PC-3 (cell line): Measurements from ENCODE around the gene PIGN. TPM values are rescaled to one million over a fixed set of nuclear protein-coding genes. Genes with fewer than 3 reads are reported as not detected.
A peak's percentile ranks its signal among the peaks of the same experiment; 100 is the strongest.

Experiments
- ATAC-seq: fragments of 200-7000 bp; cut with Tn5 transposase; 2 replicates; pipeline ENCODE4 v1.9.1; 2020; ENCODE audit warnings: mild to moderate bottlenecking, moderate library complexity
- Bru-seq: library from RNA; stranded (reverse); fragments of 400-500 nt; gene quantifications from one replicate; lab custom pipeline; 2021; lab: Mats Ljungman, UMichigan
- BruChase-seq, 2 experiments: library from RNA; stranded (reverse); fragments of 400-500 nt; gene quantifications; one replicate each; lab custom pipeline; 2021; lab: Mats Ljungman, UMichigan
- BruUV-seq: library from RNA; stranded (reverse); fragments of 400-500 nt; replicated peaks from 2 replicates; lab custom pipeline; 2021; lab: Mats Ljungman, UMichigan
- CTCF ChIA-PET: fragments of 300-600 bp; sonication (Branson Sonifier 250); formaldehyde crosslinking; loops from one replicate; lab custom pipeline; 2022; ENCODE audit warnings: antibody characterized with exemption; lab: Charles Lee
- POLR2A ChIA-PET: fragments of 300-600 bp; sonication (Branson Sonifier 250); formaldehyde crosslinking; loops from one replicate; lab custom pipeline; 2022; ENCODE audit warnings: antibody characterized with exemption; ENCODE audit not compliant: unreplicated experiment; lab: Charles Lee
- DNase-seq: peaks from one replicate; pipeline ENCODE4 v3.0.0-alpha.2; 2015
- H2AFZ ChIP-seq: fragments of 300-600 bp; sonication (generic); 2 replicates; pipeline ENCODE4 v1.6.0; 2016; ENCODE audit warnings: antibody characterized with exemption, low read length
- H3F3A ChIP-seq: fragments of 300-600 bp; sonication (generic); one replicate; pipeline ENCODE4 v1.6.0; 2017; ENCODE audit warnings: antibody characterized with exemption, low read length, control low read depth, mild to moderate bottlenecking; ENCODE audit not compliant: unreplicated experiment
- H3K27ac ChIP-seq: fragments of 300-600 bp; sonication (generic); 2 replicates; pipeline ENCODE4 v1.5.1; 2016; ENCODE audit warnings: mild to moderate bottlenecking, low read length
- H3K27me3 ChIP-seq: fragments of 300-600 bp; sonication (generic); 2 replicates; pipeline ENCODE4 v1.6.1; 2016; ENCODE audit warnings: low read length, mixed read lengths
- H3K36me3 ChIP-seq: fragments of 300-600 bp; sonication (generic); 2 replicates; pipeline ENCODE4 v1.6.1; 2016; ENCODE audit warnings: low read depth, mixed run types, low read length, mixed read lengths
- H3K4me1 ChIP-seq: fragments of 300-600 bp; sonication (generic); 2 replicates; pipeline ENCODE4 v1.5.1; 2016; ENCODE audit warnings: low read length; ENCODE audit not compliant: insufficient read depth
- H3K4me2 ChIP-seq: fragments of 300-600 bp; sonication (generic); 2 replicates; pipeline ENCODE4 v1.6.0; 2016; ENCODE audit warnings: low read length
- H3K4me3 ChIP-seq: fragments of 300-600 bp; sonication (generic); 2 replicates; pipeline ENCODE4 v1.5.1; 2016; ENCODE audit warnings: mild to moderate bottlenecking, low read length, mixed read lengths
- H3K79me2 ChIP-seq: fragments of 300-600 bp; sonication (generic); 2 replicates; pipeline ENCODE4 v1.6.1; 2017; ENCODE audit warnings: low read length, mixed read lengths
- H3K9ac ChIP-seq: fragments of 300-600 bp; sonication (generic); 2 replicates; pipeline ENCODE4 v1.6.0; 2016; ENCODE audit warnings: mild to moderate bottlenecking, low read length
- H3K9me2 ChIP-seq: fragments of 300-600 bp; sonication (generic); replicated peaks from 2 replicates; pipeline ENCODE4 v1.6.1; 2016; ENCODE audit warnings: mixed run types, low read length, mixed read lengths
- H3K9me3 ChIP-seq: fragments of 300-600 bp; sonication (generic); 2 replicates; pipeline ENCODE4 v1.6.1; 2016; ENCODE audit warnings: low read length, mixed read lengths
- H4K20me1 ChIP-seq: fragments of 300-600 bp; sonication (generic); 2 replicates; pipeline ENCODE4 v1.6.1; 2016; ENCODE audit warnings: low read length, mixed read lengths
- EZH2 ChIP-seq: fragments of 300-600 bp; sonication (generic); IDR thresholded peaks from one replicate; pipeline ENCODE4 v1.6.1; 2017; ENCODE audit warnings: antibody characterized with exemption, mild to moderate bottlenecking, low read length; ENCODE audit not compliant: unreplicated experiment
- EZH2phosphoT487 ChIP-seq: fragments of 300-600 bp; sonication (generic); IDR thresholded peaks from 2 replicates; pipeline ENCODE4 v1.6.1; 2018; ENCODE audit warnings: mild to moderate bottlenecking, antibody characterized with exemption, low read length, borderline replicate concordance
- intact Hi-C: fragments of 100-400 bp; cut with micrococcal nuclease; formaldehyde crosslinking; loops from 2 replicates; pipeline ENCODE4 v1.9.0; 2023
- long read RNA-seq: library from polyadenylated mRNA; unstranded; transcript quantifications from one replicate; pipeline ENCODE4 v2.0.0, GENCODE V29; 2021; ENCODE audit not compliant: unreplicated experiment
- total RNA-seq: library from RNA; depleted of rRNA; stranded (reverse); fragments of >200 nt; gene quantifications from 2 replicates; pipeline ENCODE4 v1.2.3, GENCODE V29; 2014; rRNA removed
- TF ChIP-seq, protein P1 (sequence below): fragments of 300-600 bp; sonication (generic); conservative IDR thresholded peaks from 2 replicates; pipeline ENCODE4 v1.5.1; 2017; ENCODE audit warnings: antibody characterized with exemption, low read depth, mild to moderate bottlenecking, low read length

PIGN gene, protein sequence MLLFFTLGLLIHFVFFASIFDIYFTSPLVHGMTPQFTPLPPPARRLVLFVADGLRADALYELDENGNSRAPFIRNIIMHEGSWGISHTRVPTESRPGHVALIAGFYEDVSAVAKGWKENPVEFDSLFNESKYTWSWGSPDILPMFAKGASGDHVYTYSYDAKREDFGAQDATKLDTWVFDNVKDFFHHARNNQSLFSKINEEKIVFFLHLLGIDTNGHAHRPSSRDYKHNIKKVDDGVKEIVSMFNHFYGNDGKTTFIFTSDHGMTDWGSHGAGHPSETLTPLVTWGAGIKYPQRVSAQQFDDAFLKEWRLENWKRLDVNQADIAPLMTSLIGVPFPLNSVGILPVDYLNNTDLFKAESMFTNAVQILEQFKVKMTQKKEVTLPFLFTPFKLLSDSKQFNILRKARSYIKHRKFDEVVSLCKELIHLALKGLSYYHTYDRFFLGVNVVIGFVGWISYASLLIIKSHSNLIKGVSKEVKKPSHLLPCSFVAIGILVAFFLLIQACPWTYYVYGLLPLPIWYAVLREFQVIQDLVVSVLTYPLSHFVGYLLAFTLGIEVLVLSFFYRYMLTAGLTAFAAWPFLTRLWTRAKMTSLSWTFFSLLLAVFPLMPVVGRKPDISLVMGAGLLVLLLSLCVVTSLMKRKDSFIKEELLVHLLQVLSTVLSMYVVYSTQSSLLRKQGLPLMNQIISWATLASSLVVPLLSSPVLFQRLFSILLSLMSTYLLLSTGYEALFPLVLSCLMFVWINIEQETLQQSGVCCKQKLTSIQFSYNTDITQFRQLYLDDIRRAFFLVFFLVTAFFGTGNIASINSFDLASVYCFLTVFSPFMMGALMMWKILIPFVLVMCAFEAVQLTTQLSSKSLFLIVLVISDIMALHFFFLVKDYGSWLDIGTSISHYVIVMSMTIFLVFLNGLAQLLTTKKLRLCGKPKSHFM
- total RNA-seq (20.3 and 22.7 TPM in 2 replicates), Bru-seq, nascent RNA (percentile 66 among the genes with signal in this experiment), BruChase-seq, experiment 1, labeled RNA remaining after a 6-hour chase (percentile 58 among the genes with signal in this experiment), BruChase-seq, experiment 2, labeled RNA remaining after a 2-hour chase (percentile 75 among the genes with signal in this experiment)
- long read RNA-seq, full-length matches to known transcripts, result 59 of 79 reads
- long read RNA-seq, partial matches to known transcripts, result 4 of 79 reads
- long read RNA-seq, other reads (novel, unspliced or antisense), result 16 of 79 reads

DNA sequence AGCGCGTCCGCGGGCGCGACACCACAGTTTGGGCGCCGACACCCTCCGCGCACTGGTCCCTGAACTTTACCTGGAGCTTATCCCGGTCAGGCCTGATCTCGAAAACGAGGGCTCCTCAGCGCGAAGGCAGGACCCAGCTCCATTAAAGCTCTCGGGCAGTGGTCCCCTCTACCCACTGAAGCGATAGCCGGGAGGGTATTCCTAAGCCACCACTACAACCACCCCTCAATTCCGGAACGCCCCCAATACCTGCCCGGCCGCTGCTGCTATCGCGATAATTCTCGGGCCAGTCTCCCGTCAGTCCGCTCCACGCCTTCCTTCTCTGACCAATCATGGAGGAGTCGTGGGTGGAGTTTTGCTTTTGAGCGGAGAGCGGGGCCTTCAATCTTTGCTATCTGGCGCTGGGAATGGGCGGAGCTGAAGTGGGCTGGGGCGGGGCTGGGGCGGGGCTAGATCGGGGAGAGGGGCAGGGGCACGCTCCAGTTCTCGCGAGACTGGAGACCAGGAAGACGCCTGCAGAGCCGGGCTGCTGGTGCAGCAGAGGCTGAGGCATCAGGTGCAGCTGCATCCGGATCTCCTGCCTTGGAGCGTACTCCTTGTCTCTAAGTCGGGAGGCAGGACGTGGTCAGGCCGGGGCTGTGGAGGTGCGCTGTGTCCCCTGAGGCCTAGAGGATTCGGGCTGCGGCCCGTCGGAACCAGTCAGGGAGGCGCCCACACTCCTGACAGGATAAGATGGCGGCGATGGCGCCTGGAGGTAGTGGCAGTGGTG lies at the start of gene PIGN, which contains the start of gene RELCH:
PIGN (minus strand) TSS at position 283 of the 769 bp plus-strand sequence. CDS start 25,703 bp downstream, outside the sequence.
RELCH (plus strand) TSS at position 482 of the 769 bp plus-strand sequence; CDS start at position 733, 251 bp downstream.
- Histone ChIP-seq H3K27me3 (no peaks in the 10 kb centered on the region), H4K20me1 (peaks cover 27% of the 10 kb centered on the region), H3K4me2 (peak within 1 kb of the TSS; percentile 97), H3K36me3 (no peaks in the 10 kb centered on the region), H3K27ac (peak within 1 kb of the TSS; percentile 47), H3K4me3 (peak within 1 kb of the TSS; percentile 99), H3K9ac (peak within 1 kb of the TSS; percentile 88), H3K9me2 (no peaks in the 10 kb centered on the region), H3K4me1 (peaks cover 34% of the 10 kb centered on the region), H3K9me3 (no peaks in the 10 kb centered on the region), H3K79me2 (peaks cover 74% of the 10 kb centered on the region), H3F3A (no peaks in the 10 kb centered on the region), H2AFZ (peak within 1 kb of the TSS; percentile 99)
- TF ChIP-seq EZH2 (no peak), EZH2phosphoT487 (no peak)
- TF ChIP-seq, protein P1, sequence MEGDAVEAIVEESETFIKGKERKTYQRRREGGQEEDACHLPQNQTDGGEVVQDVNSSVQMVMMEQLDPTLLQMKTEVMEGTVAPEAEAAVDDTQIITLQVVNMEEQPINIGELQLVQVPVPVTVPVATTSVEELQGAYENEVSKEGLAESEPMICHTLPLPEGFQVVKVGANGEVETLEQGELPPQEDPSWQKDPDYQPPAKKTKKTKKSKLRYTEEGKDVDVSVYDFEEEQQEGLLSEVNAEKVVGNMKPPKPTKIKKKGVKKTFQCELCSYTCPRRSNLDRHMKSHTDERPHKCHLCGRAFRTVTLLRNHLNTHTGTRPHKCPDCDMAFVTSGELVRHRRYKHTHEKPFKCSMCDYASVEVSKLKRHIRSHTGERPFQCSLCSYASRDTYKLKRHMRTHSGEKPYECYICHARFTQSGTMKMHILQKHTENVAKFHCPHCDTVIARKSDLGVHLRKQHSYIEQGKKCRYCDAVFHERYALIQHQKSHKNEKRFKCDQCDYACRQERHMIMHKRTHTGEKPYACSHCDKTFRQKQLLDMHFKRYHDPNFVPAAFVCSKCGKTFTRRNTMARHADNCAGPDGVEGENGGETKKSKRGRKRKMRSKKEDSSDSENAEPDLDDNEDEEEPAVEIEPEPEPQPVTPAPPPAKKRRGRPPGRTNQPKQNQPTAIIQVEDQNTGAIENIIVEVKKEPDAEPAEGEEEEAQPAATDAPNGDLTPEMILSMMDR, result no peak
- ChIA-PET CTCF (interaction anchor here (0.6 to 0.8 kb wide), 2 partner anchors 25 to 63 kb away, joined by 3 to 6 read pairs; no protein-coding TSS in a partner anchor), POLR2A (interaction anchor here (0.5 to 0.8 kb wide), 5 partner anchors 11 to 1184 kb away, joined by 3 to 6 read pairs (median 4); no protein-coding TSS in a partner anchor)
- ATAC-seq (peak; percentile 84), DNase-seq (peak; percentile 98)
- BruUV-seq, result no TSS peak
- intact Hi-C loops, result loop anchor here (1.0 to 10.0 kb wide), 4 partner anchors 198 to 530 kb away; partner anchors contain the start of genes PHLPP1 and ZCCHC2

DNA sequence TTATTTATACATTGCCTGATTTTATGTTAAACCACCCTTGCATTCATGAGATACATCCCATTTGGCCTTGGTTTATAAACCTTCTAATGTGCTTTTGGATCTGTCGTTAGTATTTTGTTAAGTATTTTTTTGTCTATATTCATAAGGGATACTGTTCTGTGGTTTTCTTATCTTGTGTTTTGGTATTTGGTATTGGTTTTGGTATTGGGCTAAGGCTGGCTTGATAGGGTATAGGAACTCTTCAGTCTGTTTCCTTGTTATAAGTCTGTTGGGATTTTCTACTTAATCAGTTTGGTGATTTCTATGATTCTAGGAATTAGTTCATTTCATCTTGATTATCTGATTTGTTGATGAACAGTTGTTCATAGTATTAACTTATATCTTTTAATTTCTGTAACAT lies 49.4 kb upstream of the PIGN start:
- no peak overlapping the region for H2AFZ ChIP-seq
- H3F3A ChIP-seq, result no peaks in the 10 kb centered on the region
- peaks cover 9% of the 10 kb centered on the region for H3K36me3 ChIP-seq
- no peak for ATAC-seq
- no peak overlapping the region for H3K27ac ChIP-seq
- TF ChIP-seq, protein P1, result no peak
- TF ChIP-seq EZH2phosphoT487 (no peak), EZH2 (no peak)
- ChIA-PET CTCF (no interaction called here), POLR2A (no interaction called here)
- no peak overlapping the region for H3K4me3 ChIP-seq
- no peaks in the 10 kb centered on the region for H3K9me2 ChIP-seq
- intact Hi-C loops, result no loop called here
- BruUV-seq, result no TSS peak
- no peak overlapping the region for H3K4me2 ChIP-seq
- no peak for DNase-seq
- no peak overlapping the region for H3K9ac ChIP-seq
- no peaks in the 10 kb centered on the region for H3K27me3 ChIP-seq
- no peaks in the 10 kb centered on the region for H3K4me1 ChIP-seq
- no peaks in the 10 kb centered on the region for H3K79me2 ChIP-seq
- H3K9me3 ChIP-seq, result no peaks in the 10 kb centered on the region
- H4K20me1 ChIP-seq, result no peaks in the 10 kb centered on the region
